Transverse colon (tissue), 4 donors: ENCODE measurements around the gene NCKAP5L.
"Not testable (repeated sequence)": the region's sequence is repeated elsewhere in the genome, so short reads cannot be mapped to it uniquely, and the experiment has no call there.

ENCODE experiments used
- CTCF ChIP-seq, 5 experiments: fragments of 200-600 bp in 3 of 5; fragments of 450-650 bp in 2 of 5; sonication (generic) in 3 of 5; IDR thresholded peaks; 1 replicate in 2 of 5; 2 replicates in 3 of 5; pipeline ENCODE4 v1.5.1; 2016 to 2017; ENCODE audit warnings: antibody characterized with exemption in 5 of 5, inconsistent platforms in 3 of 5, mild to moderate bottlenecking in 2 of 5, moderate library complexity in 1 of 5
- POLR2A ChIP-seq: fragments of 450-650 bp; IDR thresholded peaks from one replicate; pipeline ENCODE4 v1.6.1; 2016; ENCODE audit warnings: antibody characterized with exemption, mild to moderate bottlenecking, moderate library complexity
- POLR2AphosphoS5 ChIP-seq, 3 donors: sonication (generic); formaldehyde crosslinking; IDR thresholded peaks; one replicate each; pipeline ENCODE4 v1.6.1; 2016; ENCODE audit warnings: antibody characterized with exemption in 3 of 3

DNA sequence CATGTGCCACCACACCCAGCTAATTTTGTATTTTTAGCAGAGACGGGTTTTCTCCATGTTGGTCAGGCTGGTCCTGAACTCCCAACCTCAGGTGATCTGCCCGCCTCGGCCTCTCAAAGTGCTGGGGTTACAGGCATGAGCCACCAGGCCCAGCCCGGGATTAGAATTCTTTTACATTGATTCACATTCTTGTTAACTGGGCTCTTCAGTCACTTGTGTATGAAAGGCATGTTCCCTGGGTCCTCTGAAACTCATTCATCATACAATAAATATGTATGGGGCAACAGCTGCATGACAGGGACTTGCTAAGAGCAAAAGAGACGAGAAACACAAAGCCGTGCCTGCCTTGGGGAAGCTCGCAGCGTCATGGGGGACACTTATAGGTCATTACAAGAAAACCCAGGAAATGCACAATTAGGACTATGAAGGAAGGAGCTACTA, 43.6 kb upstream of the NCKAP5L start:
- TF ChIP-seq CTCF (IDR thresholded peaks at IDR 0.05); POLR2A; POLR2AphosphoS5 (IDR thresholded peaks at IDR 0.05): not testable (repeated sequence)
